ENCODE results near the gene PHEX. TPM values are rescaled to one million over a fixed set of nuclear protein-coding genes. Genes with fewer than 3 reads are reported as not detected.
A peak's percentile ranks its signal among the peaks of the same experiment; 100 is the strongest.

Gene PHEX
- total RNA-seq, 1 donor from 2014 or later, result 0.93 TPM

GRCh38 chrX:21993265-21993664, 38.9 kb upstream of the PHEX start:
- intact Hi-C loops (cut with DNase I), result no loop called here
- DNase-seq (peak; percentile 59), ATAC-seq (peak; percentile 88)
- no peak overlapping the region for H3K4me3 ChIP-seq
- H3K4me1 ChIP-seq, result no peaks in the 10 kb centered on the region
- peak overlapping the region; percentile 11 for H3K27ac ChIP-seq
- H3K27me3 ChIP-seq, result no peaks in the 10 kb centered on the region
- H3K9me3 ChIP-seq, result no peaks in the 10 kb centered on the region
- TF ChIP-seq CTCF (IDR thresholded peaks at IDR 0.05), result no peak
- H3K36me3 ChIP-seq, result no peaks in the 10 kb centered on the region

- Histone ChIP-seq H3K36me3 (no peaks in the 10 kb centered on the region), H3K9me3 (no peaks in the 10 kb centered on the region), H3K27ac (peak overlapping the region; percentile 6), H3K4me3 (no peak overlapping the region), H3K27me3 (no peaks in the 10 kb centered on the region), H3K4me1 (no peaks in the 10 kb centered on the region)
- no peak for TF ChIP-seq CTCF (IDR thresholded peaks at IDR 0.05)
- ATAC-seq (peak; percentile 82), DNase-seq (no peak)
- intact Hi-C loops (cut with DNase I), result no loop called here
These were observed 35.2 kb upstream of the PHEX start for GRCh38 chrX:21996872-21997455.

- Histone ChIP-seq H3K9me3 (no peaks in the 10 kb centered on the region), H3K4me1 (no peaks in the 10 kb centered on the region), H3K27me3 (no peaks in the 10 kb centered on the region), H3K36me3 (no peaks in the 10 kb centered on the region), H3K4me3 (no peak overlapping the region), H3K27ac (no peak overlapping the region)
- DNase-seq (no peak), ATAC-seq (no peak)
- intact Hi-C loops (cut with DNase I), result no loop called here
- no peak for TF ChIP-seq CTCF (IDR thresholded peaks at IDR 0.05)
These were observed 34.1 kb upstream of the PHEX start for GRCh38 chrX:21998037-21998436.

- Histone ChIP-seq H3K27me3 (no peaks in the 10 kb centered on the region), H3K4me3 (no peak overlapping the region), H3K9me3 (no peaks in the 10 kb centered on the region), H3K4me1 (no peaks in the 10 kb centered on the region), H3K27ac (no peak overlapping the region), H3K36me3 (no peaks in the 10 kb centered on the region)
- no peak for TF ChIP-seq CTCF (IDR thresholded peaks at IDR 0.05)
- intact Hi-C loops (cut with DNase I), result no loop called here
- ATAC-seq (no peak), DNase-seq (no peak)
These were observed 27.3 kb upstream of the PHEX start for GRCh38 chrX:22004866-22005265.

- no peak for DNase-seq
- ATAC-seq, result peak; percentile 42
- no peaks in the 10 kb centered on the region for H3K9me3 ChIP-seq
- no peak overlapping the region for H3K4me3 ChIP-seq
- H3K27ac ChIP-seq, result no peak overlapping the region
- no peaks in the 10 kb centered on the region for H3K4me1 ChIP-seq
- intact Hi-C loops (cut with DNase I), result no loop called here
- no peak for TF ChIP-seq CTCF (IDR thresholded peaks at IDR 0.05)
- H3K36me3 ChIP-seq, result no peaks in the 10 kb centered on the region
- no peaks in the 10 kb centered on the region for H3K27me3 ChIP-seq
These were observed 20.1 kb upstream of the PHEX start for GRCh38 chrX:22012051-22012450.

GRCh38 chrX:22012931-22013330, 19.2 kb upstream of the PHEX start:
- no peak for TF ChIP-seq CTCF (IDR thresholded peaks at IDR 0.05)
- ATAC-seq, result no peak
- Histone ChIP-seq H3K4me3 (no peak overlapping the region), H3K4me1 (no peaks in the 10 kb centered on the region), H3K27ac (no peak overlapping the region), H3K9me3 (no peaks in the 10 kb centered on the region), H3K36me3 (no peaks in the 10 kb centered on the region), H3K27me3 (no peaks in the 10 kb centered on the region)
- intact Hi-C loops (cut with DNase I), result no loop called here
- no peak for DNase-seq

All from upper lobe of right lung (tissue), 1 donor.